Bronchial epithelial cell (primary cell): ENCODE results near the gene LCE1D. TPM values are rescaled to one million over a fixed set of nuclear protein-coding genes. Genes with fewer than 3 reads are reported as not detected.
A peak's percentile ranks its signal among the peaks of the same experiment; 100 is the strongest.

Experiments used
- DNase-seq: peaks from one replicate; pipeline ENCODE4 v3.0.0-alpha.2; 2010; ENCODE audit warnings: low read depth
- FAIRE-seq: peaks from 2 replicates; lab custom pipeline; 2011; peaks lifted over from hg19 to GRCh38; lab: Jason Lieb, UNC
- H3K27me3 ChIP-seq: 2 replicates; pipeline ENCODE4 v1.5.1; 2011; ENCODE audit warnings: low read length; ENCODE audit not compliant: control insufficient read depth, insufficient read depth
- H3K36me3 ChIP-seq: 2 replicates; pipeline ENCODE4 v1.5.1; 2011; ENCODE audit warnings: low read length; ENCODE audit not compliant: control insufficient read depth, insufficient read depth
- H3K4me3 ChIP-seq: 2 replicates; pipeline ENCODE4 v1.5.1; 2011; ENCODE audit warnings: mild to moderate bottlenecking, low read depth, low read length, control low read depth
- total RNA-seq: library from RNA; depleted of rRNA; stranded (reverse); fragments of >200 nt; gene quantifications from 2 replicates; pipeline ENCODE4 v1.2.1, GENCODE V29; 2014
- TF ChIP-seq, protein P1 (sequence below): IDR thresholded peaks from 2 replicates; pipeline ENCODE4 v1.5.1; 2011; ENCODE audit warnings: mild to moderate bottlenecking, moderate library complexity, low read length, control low read depth, inconsistent platforms; ENCODE audit not compliant: insufficient read depth, severe bottlenecking

The LCE1D gene, protein sequence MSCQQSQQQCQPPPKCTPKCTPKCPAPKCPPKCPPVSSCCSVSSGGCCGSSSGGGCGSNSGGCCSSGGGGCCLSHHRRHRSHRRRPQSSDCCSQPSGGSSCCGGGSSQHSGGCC
- not detected in 2 replicates for total RNA-seq

DNA sequence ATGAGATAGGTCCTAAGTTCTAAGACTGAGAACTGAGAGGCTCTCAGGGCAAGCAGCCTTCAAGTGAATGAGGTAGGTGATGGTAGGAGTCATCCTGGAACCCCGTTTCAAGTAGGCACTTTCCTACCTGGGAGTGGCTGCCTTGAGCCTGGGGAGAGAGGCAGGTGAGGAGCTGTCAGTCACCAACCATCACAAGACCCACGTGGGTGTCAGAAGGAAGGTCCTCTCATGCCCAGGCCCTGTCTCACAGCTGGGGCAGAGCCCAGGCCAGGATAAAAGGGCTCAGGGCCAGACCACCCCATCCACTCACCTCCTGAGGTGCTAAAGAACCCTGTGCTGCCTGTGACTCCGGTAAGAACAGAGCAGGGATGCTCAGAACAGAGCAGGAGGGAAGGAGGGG, at the start of gene LCE1D:
Gene LCE1D (plus strand): TSS at position 301 of the 400 bp plus-strand sequence. CDS start 1,074 bp downstream, outside the sequence.
- DNase-seq (no peak), FAIRE-seq (no peak)
- TF ChIP-seq, protein P1, sequence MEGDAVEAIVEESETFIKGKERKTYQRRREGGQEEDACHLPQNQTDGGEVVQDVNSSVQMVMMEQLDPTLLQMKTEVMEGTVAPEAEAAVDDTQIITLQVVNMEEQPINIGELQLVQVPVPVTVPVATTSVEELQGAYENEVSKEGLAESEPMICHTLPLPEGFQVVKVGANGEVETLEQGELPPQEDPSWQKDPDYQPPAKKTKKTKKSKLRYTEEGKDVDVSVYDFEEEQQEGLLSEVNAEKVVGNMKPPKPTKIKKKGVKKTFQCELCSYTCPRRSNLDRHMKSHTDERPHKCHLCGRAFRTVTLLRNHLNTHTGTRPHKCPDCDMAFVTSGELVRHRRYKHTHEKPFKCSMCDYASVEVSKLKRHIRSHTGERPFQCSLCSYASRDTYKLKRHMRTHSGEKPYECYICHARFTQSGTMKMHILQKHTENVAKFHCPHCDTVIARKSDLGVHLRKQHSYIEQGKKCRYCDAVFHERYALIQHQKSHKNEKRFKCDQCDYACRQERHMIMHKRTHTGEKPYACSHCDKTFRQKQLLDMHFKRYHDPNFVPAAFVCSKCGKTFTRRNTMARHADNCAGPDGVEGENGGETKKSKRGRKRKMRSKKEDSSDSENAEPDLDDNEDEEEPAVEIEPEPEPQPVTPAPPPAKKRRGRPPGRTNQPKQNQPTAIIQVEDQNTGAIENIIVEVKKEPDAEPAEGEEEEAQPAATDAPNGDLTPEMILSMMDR = no peak

DNA sequence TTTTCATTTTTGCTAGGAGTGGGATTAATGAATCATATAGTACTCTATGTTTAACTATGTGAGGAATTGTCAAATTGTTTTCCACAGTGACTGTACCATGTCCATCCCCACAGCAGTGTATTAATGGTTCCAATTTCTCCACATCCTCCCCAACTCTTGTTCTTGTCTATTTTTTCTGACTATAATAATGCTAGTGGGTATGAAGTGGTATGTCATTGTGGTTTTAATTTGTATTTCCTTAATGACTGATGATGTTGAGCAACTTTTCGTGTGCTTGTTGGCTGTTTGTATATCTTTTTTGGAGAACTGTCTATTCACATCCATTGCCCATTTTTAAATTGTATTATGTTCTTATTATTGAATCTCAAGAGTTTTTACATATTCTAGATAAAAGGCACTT, 48.7 kb upstream of the LCE1D start:
- DNase-seq (peak; percentile 64), FAIRE-seq (no peak)
- TF ChIP-seq, protein P1 = no peak
- no peaks in the 10 kb centered on the region for H3K27me3 ChIP-seq
- no peak overlapping the region for H3K4me3 ChIP-seq
- no peaks in the 10 kb centered on the region for H3K36me3 ChIP-seq

More for the DNA sequence above, at the start of gene LCE1D:
- no peaks in the 10 kb centered on the region for H3K27me3 ChIP-seq
- H3K4me3 ChIP-seq = no peak within 1 kb of the TSS
- no peaks in the 10 kb centered on the region for H3K36me3 ChIP-seq

DNA sequence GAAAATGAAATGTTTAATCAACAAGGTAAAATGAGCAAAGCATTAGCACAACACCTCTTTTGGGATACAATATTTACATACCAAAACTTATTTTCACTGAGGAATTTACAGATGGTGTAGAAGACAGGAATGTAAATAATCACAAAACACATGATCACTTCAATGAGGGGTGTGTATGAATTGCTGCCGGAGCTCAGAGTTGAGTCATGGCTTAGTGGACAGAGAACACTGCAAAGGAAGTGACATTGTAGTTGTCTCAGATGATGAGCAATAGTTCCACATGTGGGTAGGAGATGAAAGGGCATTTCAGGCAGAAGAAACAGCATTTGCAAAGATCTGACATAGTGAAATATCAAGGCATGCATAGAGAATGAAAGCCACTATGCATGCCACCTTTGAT, 44.3 kb upstream of the LCE1D start:
- peak; percentile 98 for DNase-seq
- Histone ChIP-seq H3K4me3 (no peak overlapping the region), H3K27me3 (no peaks in the 10 kb centered on the region), H3K36me3 (no peaks in the 10 kb centered on the region)
- peak; percentile 88 for FAIRE-seq
- TF ChIP-seq, protein P1 = no peak

DNA sequence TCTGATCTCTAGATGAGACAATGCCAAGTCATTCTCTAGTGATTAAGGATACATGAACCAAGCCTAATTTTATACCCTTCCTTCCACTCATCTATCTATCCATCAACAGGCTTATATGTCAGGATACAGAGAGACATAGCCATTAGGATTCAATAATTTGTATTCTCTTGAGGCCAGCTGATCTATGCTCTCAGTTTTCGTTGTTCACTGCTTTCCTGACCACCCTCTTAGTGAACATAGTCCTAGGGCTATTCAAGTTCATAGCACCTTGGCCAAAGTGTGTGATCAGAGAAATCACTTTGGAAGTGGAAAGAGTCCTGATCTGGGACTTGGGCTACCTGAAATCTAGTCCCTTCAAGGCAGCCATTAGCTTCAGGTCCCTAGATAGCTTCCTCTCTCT, 42.9 kb upstream of the LCE1D start:
- H3K36me3 ChIP-seq = no peaks in the 10 kb centered on the region
- DNase-seq = no peak
- TF ChIP-seq, protein P1 = no peak
- FAIRE-seq = peak; percentile 75
- H3K27me3 ChIP-seq = no peaks in the 10 kb centered on the region
- no peak overlapping the region for H3K4me3 ChIP-seq

DNA sequence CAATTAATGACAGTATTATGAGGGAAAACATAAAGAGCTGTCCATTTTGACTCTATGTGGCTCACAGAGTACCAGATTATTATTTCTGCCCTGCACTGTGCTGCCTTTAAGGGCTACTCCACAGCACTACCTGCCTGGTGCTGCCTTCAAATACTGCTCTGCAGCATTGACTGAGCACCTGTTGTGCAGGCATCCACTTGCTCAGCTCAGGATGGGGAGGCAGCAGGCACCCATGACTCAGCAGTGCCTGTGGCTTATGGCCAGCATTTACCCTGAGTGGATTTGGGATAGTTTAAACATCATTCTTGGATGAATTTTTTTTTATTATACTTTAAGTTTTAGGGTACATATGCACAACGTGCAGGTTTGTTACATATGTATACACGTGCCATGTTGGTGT, 39.6 kb upstream of the LCE1D start:
- H3K27me3 ChIP-seq = no peaks in the 10 kb centered on the region
- no peak for FAIRE-seq
- TF ChIP-seq, protein P1 = no peak
- no peaks in the 10 kb centered on the region for H3K36me3 ChIP-seq
- H3K4me3 ChIP-seq = no peak overlapping the region
- DNase-seq = peak; percentile 79

DNA sequence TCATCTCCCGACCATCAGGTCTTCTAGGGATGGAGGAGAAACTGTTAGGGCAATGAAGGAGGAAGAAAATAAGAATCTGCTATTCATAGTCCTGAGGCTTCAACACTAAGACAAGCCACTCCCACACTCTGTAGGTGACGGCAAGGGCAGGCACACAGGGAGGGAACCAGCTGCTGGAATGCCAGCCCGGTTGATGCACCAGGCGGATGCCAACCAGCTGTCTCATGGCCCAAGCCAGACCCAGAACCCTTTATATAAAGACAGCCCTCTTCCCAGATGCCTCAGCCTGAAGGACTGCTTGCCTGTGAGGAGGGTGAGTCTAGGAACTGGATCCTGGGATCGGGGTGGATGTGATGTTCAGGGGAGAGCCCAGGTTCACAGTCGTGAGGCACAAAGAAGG, 38.8 kb upstream of the LCE1D start, which contains the start of gene KPRP:
Gene KPRP (plus strand): TSS at position 279 of the 400 bp plus-strand sequence. CDS start 1,564 bp downstream, outside the sequence.
- DNase-seq (no peak), FAIRE-seq (peak; percentile 97)
- Histone ChIP-seq H3K27me3 (no peaks in the 10 kb centered on the region), H3K4me3 (no peak within 1 kb of the TSS), H3K36me3 (no peaks in the 10 kb centered on the region)
- TF ChIP-seq, protein P1 = no peak
